ENCODE measurements around the gene KLHL2. TPM values are rescaled to one million over a fixed set of nuclear protein-coding genes. Genes with fewer than 3 reads are reported as not detected.
"Not testable (repeated sequence)": the region's sequence is repeated elsewhere in the genome, so short reads cannot be mapped to it uniquely, and the experiment has no call there.

Gene KLHL2
- total and polyA plus RNA-seq, 9 of the 15 experiments (the other 6 are each of a cell fraction or from before 2014, with no cell fraction given) = 2.5 to 11.3 (median 6.1) TPM

GRCh38 chr4:165240761-165241160 lies 33.4 kb downstream of the KLHL2 start:
- DNase-seq (ENCODE audit: extremely low read depth in 1 of 4, low spot score in 3 of 4); FAIRE-seq; H3K4me1 ChIP-seq (replicated peaks in 1 of 2; ENCODE audit: control insufficient read depth in 2 of 2, insufficient read depth in 2 of 2, low read length in 2 of 2); H3K9ac ChIP-seq (ENCODE audit: insufficient read depth in 1 of 2, low read depth in 2 of 2, low read length in 2 of 2); intact Hi-C loops (cut with micrococcal nuclease); H3K79me2 ChIP-seq (ENCODE audit: control insufficient read depth, insufficient read depth, low read length); CTCF ChIA-PET (ENCODE audit: low intra/inter-chr PET ratio); H3K4me2 ChIP-seq (ENCODE audit: insufficient read depth, low read length); H4K20me1 ChIP-seq (replicated peaks; ENCODE audit: control insufficient read depth, insufficient read depth, low read length); BruUV-seq (replicated peaks); H3K27me3 ChIP-seq (ENCODE audit: control insufficient read depth in 2 of 2, insufficient read depth in 2 of 2, low read length in 2 of 2); H3K9me1 ChIP-seq (ENCODE audit: control insufficient read depth, insufficient read depth, low read length); ATAC-seq; in situ Hi-C loops (cut with MboI); H3K36me3 ChIP-seq (ENCODE audit: control insufficient read depth, insufficient read depth, low read length); H2AFZ ChIP-seq (ENCODE audit: low read depth, low read length); H3K9me3 ChIP-seq (replicated peaks; ENCODE audit: control insufficient read depth, insufficient read depth, low read depth, low read length); H3K4me3 ChIP-seq; H3K27ac ChIP-seq (ENCODE audit: extremely low read depth, low read depth, low read length): not testable (repeated sequence)
- POLR2A ChIA-PET = interaction anchor here (0.6 kb wide), 1 partner anchor 339 kb away, joined by 3 read pairs; no protein-coding TSS in a partner anchor

DNA sequence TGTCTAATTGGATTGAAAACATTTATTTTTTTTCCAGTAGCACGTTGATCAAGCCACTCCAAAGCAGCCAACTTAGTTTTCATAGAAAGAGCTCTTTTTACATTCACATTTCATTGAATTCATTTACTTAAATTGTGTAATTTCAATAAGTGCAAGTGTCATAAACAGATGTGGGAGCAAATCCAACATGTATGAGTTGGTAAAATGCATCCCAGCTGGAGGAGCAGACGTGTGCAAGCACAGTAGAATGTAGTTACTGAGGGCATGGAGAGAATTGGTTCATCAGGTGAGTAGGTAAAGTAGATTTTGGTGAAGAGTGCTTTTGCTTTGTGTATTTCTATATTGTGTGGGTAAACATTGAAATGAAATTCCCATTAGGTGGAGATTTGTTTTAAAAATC lies 36.8 kb downstream of the KLHL2 start:
- H3K79me2 ChIP-seq (ENCODE audit: control insufficient read depth, insufficient read depth, low read length); in situ Hi-C loops (cut with MboI); H4K20me1 ChIP-seq (replicated peaks; ENCODE audit: control insufficient read depth, insufficient read depth, low read length); H3K9me3 ChIP-seq (replicated peaks; ENCODE audit: control insufficient read depth, insufficient read depth, low read depth, low read length); H3K36me3 ChIP-seq (ENCODE audit: control insufficient read depth, insufficient read depth, low read length); H3K4me2 ChIP-seq (ENCODE audit: insufficient read depth, low read length); CTCF ChIA-PET (ENCODE audit: low intra/inter-chr PET ratio); H3K27me3 ChIP-seq (ENCODE audit: control insufficient read depth in 2 of 2, insufficient read depth in 2 of 2, low read length in 2 of 2); H2AFZ ChIP-seq (ENCODE audit: low read depth, low read length); H3K9me1 ChIP-seq (ENCODE audit: control insufficient read depth, insufficient read depth, low read length); H3K4me1 ChIP-seq (replicated peaks in 1 of 2; ENCODE audit: control insufficient read depth in 2 of 2, insufficient read depth in 2 of 2, low read length in 2 of 2); H3K4me3 ChIP-seq; POLR2A ChIA-PET; BruUV-seq (replicated peaks); FAIRE-seq; H3K9ac ChIP-seq (ENCODE audit: insufficient read depth in 1 of 2, low read depth in 2 of 2, low read length in 2 of 2); H3K27ac ChIP-seq (ENCODE audit: extremely low read depth, low read depth, low read length); DNase-seq (ENCODE audit: extremely low read depth in 1 of 4, low spot score in 3 of 4); ATAC-seq; intact Hi-C loops (cut with micrococcal nuclease): not testable (repeated sequence)
- WGBS (ENCODE audit: insufficient coverage, low coverage, missing lambda C conversion rate) = 40% methylated on average over 2 of the region's 2 CpGs

GRCh38 chr4:165244587-165245186 lies 37.3 kb downstream of the KLHL2 start:
- H3K36me3 ChIP-seq (ENCODE audit: control insufficient read depth, insufficient read depth, low read length); H4K20me1 ChIP-seq (replicated peaks; ENCODE audit: control insufficient read depth, insufficient read depth, low read length); H3K79me2 ChIP-seq (ENCODE audit: control insufficient read depth, insufficient read depth, low read length); H3K4me1 ChIP-seq (replicated peaks in 1 of 2; ENCODE audit: control insufficient read depth in 2 of 2, insufficient read depth in 2 of 2, low read length in 2 of 2); CTCF ChIA-PET (ENCODE audit: low intra/inter-chr PET ratio); H2AFZ ChIP-seq (ENCODE audit: low read depth, low read length); BruUV-seq (replicated peaks); FAIRE-seq; intact Hi-C loops (cut with micrococcal nuclease); H3K9ac ChIP-seq (ENCODE audit: insufficient read depth in 1 of 2, low read depth in 2 of 2, low read length in 2 of 2); ATAC-seq; in situ Hi-C loops (cut with MboI); H3K9me1 ChIP-seq (ENCODE audit: control insufficient read depth, insufficient read depth, low read length); H3K4me3 ChIP-seq; H3K4me2 ChIP-seq (ENCODE audit: insufficient read depth, low read length); DNase-seq (ENCODE audit: extremely low read depth in 1 of 4, low spot score in 3 of 4); H3K27me3 ChIP-seq (ENCODE audit: control insufficient read depth in 2 of 2, insufficient read depth in 2 of 2, low read length in 2 of 2); POLR2A ChIA-PET; H3K9me3 ChIP-seq (replicated peaks; ENCODE audit: control insufficient read depth, insufficient read depth, low read depth, low read length); H3K27ac ChIP-seq (ENCODE audit: extremely low read depth, low read depth, low read length): not testable (repeated sequence)
- 80% methylated on average over 9 of the region's 10 CpGs for WGBS (ENCODE audit: insufficient coverage, low coverage, missing lambda C conversion rate)
